Measurements from ENCODE around the gene SLCO1C1. TPM values are rescaled to one million over a fixed set of nuclear protein-coding genes. Genes with fewer than 3 reads are reported as not detected.
"Not testable (repeated sequence)": the region's sequence is repeated elsewhere in the genome, so short reads cannot be mapped to it uniquely, and the experiment has no call there.

SLCO1C1 gene
- total RNA-seq, 4 donors from 2014 or later: 0.79 to 5.2 (median 4.0) TPM; not detected in 1

DNA sequence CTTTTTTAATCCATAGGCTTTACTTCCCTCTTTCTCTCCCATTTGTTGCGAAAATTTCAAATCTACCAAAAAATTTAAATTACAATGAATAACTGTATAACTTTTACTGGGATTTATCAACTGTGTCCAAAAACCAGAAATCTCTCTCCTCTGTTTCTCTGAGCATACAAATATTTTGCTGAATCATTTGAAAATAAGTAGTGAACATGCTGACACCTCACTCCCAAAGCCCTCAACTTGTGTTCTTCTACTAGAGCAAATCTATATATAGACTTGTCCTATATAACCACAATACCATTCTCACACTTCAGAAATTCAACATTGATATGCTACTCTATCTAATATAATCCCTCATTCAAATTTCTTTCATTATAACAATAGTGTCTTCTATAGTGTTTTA is 53.1 kb downstream of the SLCO1C1 start:
- TF ChIP-seq, protein P1, sequence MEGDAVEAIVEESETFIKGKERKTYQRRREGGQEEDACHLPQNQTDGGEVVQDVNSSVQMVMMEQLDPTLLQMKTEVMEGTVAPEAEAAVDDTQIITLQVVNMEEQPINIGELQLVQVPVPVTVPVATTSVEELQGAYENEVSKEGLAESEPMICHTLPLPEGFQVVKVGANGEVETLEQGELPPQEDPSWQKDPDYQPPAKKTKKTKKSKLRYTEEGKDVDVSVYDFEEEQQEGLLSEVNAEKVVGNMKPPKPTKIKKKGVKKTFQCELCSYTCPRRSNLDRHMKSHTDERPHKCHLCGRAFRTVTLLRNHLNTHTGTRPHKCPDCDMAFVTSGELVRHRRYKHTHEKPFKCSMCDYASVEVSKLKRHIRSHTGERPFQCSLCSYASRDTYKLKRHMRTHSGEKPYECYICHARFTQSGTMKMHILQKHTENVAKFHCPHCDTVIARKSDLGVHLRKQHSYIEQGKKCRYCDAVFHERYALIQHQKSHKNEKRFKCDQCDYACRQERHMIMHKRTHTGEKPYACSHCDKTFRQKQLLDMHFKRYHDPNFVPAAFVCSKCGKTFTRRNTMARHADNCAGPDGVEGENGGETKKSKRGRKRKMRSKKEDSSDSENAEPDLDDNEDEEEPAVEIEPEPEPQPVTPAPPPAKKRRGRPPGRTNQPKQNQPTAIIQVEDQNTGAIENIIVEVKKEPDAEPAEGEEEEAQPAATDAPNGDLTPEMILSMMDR (IDR thresholded peaks at IDR 0.05): no peak
- no peak for TF ChIP-seq EP300 (IDR thresholded peaks at IDR 0.05; ENCODE audit: low read depth)
- TF ChIP-seq POLR2A (IDR thresholded peaks at IDR 0.05): no peak
- TF ChIP-seq POLR2AphosphoS5 (IDR thresholded peaks at IDR 0.05): no peak
- 88 to 90% methylated on average over 1 of the region's 1 CpG for WGBS, 2 donors (ENCODE audit: low coverage in 1 of 2)
- no peak for DNase-seq
- H3K27me3 ChIP-seq: no peaks in the 10 kb centered on the region
- no peaks in the 10 kb centered on the region for H3K36me3 ChIP-seq
- H3K27ac ChIP-seq: no peak overlapping the region
- in situ Hi-C loops (cut with MboI; ENCODE audit: low pct_ligation_motif_present in 1 of 4, low pct_unique_long_range_greater_than_20kb in 1 of 4, low sequenced_read_pairs in 3 of 4) (no loop called here), intact Hi-C loops (cut with DNase I; ENCODE audit: low total_unique reads) (no loop called here)
- H3K4me1 ChIP-seq: no peaks in the 10 kb centered on the region
- no peaks in the 10 kb centered on the region for H3K9me3 ChIP-seq
- H3K4me3 ChIP-seq: no peak overlapping the region

DNA sequence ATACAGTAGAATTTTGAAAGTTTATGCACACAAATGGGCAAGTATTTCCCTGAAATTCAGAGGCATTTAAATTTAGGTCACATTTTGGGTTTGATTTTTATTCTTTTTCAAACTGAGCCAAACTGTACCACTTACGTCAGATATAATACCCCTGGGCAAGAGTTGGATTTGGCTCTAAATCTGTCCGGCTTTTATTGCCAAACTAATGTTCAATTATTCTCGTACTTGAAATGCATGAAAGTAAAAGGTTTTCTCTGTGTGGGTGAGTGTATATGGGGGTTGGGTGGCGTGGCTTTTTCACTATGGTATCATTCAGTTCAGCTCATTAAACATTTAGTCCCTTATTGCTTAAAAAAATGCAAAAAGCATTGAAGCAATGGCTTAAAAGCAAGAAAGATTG is 55.9 kb downstream of the SLCO1C1 start:
- Histone ChIP-seq H3K4me3 (no peak overlapping the region), H3K27ac (no peak overlapping the region), H3K9me3 (no peaks in the 10 kb centered on the region), H3K4me1 (no peaks in the 10 kb centered on the region), H3K27me3 (no peaks in the 10 kb centered on the region), H3K36me3 (no peaks in the 10 kb centered on the region)
- TF ChIP-seq, protein P1 (IDR thresholded peaks at IDR 0.05): no peak
- TF ChIP-seq EP300 (IDR thresholded peaks at IDR 0.05; ENCODE audit: low read depth) (no peak), POLR2AphosphoS5 (IDR thresholded peaks at IDR 0.05) (no peak), POLR2A (IDR thresholded peaks at IDR 0.05) (no peak)
- in situ Hi-C loops (cut with MboI; ENCODE audit: low pct_ligation_motif_present in 1 of 4, low pct_unique_long_range_greater_than_20kb in 1 of 4, low sequenced_read_pairs in 3 of 4): no loop called here
- no peak for DNase-seq
- WGBS, 2 donors (ENCODE audit: low coverage in 1 of 2): 74 to 86% methylated on average over 4 of the region's 4 CpGs
- intact Hi-C loops (cut with DNase I; ENCODE audit: low total_unique reads): no loop called here

DNA sequence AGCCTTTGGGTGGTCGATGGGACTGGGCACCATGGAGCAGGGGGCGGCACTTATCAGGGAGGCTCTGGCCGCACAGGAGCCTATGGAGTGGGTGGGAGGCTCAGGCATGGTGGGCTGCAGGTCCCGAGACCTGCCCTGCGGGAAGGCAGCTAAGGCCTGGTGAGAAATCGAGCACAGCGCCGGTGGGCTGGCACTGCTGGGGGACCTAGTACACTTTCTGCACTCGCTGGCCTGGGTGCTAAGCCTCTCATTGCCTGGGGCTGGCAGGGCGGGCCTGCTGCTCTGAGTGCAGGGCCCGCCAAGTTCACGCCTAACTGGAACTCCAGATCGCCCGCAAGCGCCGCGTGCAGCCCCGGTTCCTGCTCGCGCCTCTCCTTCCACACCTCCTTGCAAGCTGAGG is 82.3 kb downstream of the SLCO1C1 start:
- no peak overlapping the region for H3K4me3 ChIP-seq
- H3K27me3 ChIP-seq: no peaks in the 10 kb centered on the region
- intact Hi-C loops (cut with DNase I; ENCODE audit: low total_unique reads) (no loop called here), in situ Hi-C loops (cut with MboI; ENCODE audit: low pct_ligation_motif_present in 1 of 4, low pct_unique_long_range_greater_than_20kb in 1 of 4, low sequenced_read_pairs in 3 of 4) (no loop called here)
- no peaks in the 10 kb centered on the region for H3K36me3 ChIP-seq
- TF ChIP-seq POLR2AphosphoS5 (IDR thresholded peaks at IDR 0.05) (no peak), EP300 (IDR thresholded peaks at IDR 0.05; ENCODE audit: low read depth) (no peak), POLR2A (IDR thresholded peaks at IDR 0.05) (no peak)
- TF ChIP-seq, protein P1 (IDR thresholded peaks at IDR 0.05): no peak
- H3K9me3 ChIP-seq: no peaks in the 10 kb centered on the region
- no peaks in the 10 kb centered on the region for H3K4me1 ChIP-seq
- no peak overlapping the region for H3K27ac ChIP-seq
- WGBS, 2 donors (ENCODE audit: low coverage in 1 of 2): 79% methylated on average over 20 of the region's 20 CpGs; no CpG with 5 or more reads in 1 of the 2 donors
- DNase-seq: no peak

DNA sequence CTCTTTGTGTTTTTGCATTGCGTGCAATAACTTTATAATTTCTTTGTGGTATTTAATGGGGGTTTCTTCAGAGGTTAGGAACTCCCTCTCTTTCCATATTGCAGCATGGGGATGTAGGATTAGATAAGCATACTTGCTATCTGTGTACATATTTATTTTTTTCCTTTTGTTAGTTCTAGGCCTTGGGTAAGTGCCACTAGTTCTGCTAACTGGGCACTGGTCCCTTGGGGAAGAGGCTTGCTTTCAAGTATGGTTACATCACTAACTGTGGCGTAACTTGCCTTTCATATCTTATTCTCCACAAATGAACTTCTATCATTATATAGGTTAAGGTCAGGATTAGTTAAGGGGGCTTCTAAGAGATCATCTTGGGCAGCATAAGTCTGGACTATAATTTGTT is 83.8 kb downstream of the SLCO1C1 start:
- Histone ChIP-seq H3K4me1 (no peaks in the 10 kb centered on the region), H3K27me3 (no peaks in the 10 kb centered on the region), H3K36me3 (no peaks in the 10 kb centered on the region), H3K9me3 (no peaks in the 10 kb centered on the region), H3K27ac (no peak overlapping the region), H3K4me3 (no peak overlapping the region)
- WGBS, 2 donors (ENCODE audit: low coverage in 1 of 2): 92 to 94% methylated on average over 1 to 2 of the region's 2 CpGs
- in situ Hi-C loops (cut with MboI; ENCODE audit: low pct_ligation_motif_present in 1 of 4, low pct_unique_long_range_greater_than_20kb in 1 of 4, low sequenced_read_pairs in 3 of 4) (no loop called here), intact Hi-C loops (cut with DNase I; ENCODE audit: low total_unique reads) (no loop called here)
- DNase-seq: no peak
- TF ChIP-seq, protein P1 (IDR thresholded peaks at IDR 0.05): no peak
- no peak for TF ChIP-seq POLR2A (IDR thresholded peaks at IDR 0.05)
- TF ChIP-seq POLR2AphosphoS5 (IDR thresholded peaks at IDR 0.05): no peak
- TF ChIP-seq EP300 (IDR thresholded peaks at IDR 0.05; ENCODE audit: low read depth): no peak

DNA sequence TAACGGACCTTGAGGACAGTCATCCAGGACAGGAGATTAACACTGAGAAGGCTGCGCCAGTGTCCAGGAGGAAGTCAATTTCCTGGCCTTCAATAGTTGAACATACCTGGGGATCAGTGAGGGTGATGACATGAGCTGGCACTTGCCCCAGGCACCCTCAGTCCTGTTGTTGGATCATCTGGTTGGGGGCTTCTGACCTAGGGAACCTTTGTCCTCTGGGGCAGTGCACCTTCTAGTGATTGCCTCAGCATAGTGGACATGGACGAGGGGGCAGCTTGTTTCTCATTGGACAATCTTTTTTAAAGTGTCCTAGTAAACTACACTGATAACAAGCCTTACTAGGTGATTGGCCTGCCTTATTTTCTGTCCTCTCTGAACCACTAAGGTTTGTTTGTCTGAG is 84.8 kb downstream of the SLCO1C1 start:
- H3K36me3 ChIP-seq; H3K27ac ChIP-seq; H3K4me1 ChIP-seq; DNase-seq; in situ Hi-C loops (cut with MboI; ENCODE audit: low pct_ligation_motif_present in 1 of 4, low pct_unique_long_range_greater_than_20kb in 1 of 4, low sequenced_read_pairs in 3 of 4); H3K27me3 ChIP-seq; intact Hi-C loops (cut with DNase I; ENCODE audit: low total_unique reads); H3K9me3 ChIP-seq; H3K4me3 ChIP-seq: not testable (repeated sequence)
- 76% methylated on average over 3 of the region's 3 CpGs; no CpG with 5 or more reads in 1 of the 2 donors for WGBS, 2 donors (ENCODE audit: low coverage in 1 of 2)

DNA sequence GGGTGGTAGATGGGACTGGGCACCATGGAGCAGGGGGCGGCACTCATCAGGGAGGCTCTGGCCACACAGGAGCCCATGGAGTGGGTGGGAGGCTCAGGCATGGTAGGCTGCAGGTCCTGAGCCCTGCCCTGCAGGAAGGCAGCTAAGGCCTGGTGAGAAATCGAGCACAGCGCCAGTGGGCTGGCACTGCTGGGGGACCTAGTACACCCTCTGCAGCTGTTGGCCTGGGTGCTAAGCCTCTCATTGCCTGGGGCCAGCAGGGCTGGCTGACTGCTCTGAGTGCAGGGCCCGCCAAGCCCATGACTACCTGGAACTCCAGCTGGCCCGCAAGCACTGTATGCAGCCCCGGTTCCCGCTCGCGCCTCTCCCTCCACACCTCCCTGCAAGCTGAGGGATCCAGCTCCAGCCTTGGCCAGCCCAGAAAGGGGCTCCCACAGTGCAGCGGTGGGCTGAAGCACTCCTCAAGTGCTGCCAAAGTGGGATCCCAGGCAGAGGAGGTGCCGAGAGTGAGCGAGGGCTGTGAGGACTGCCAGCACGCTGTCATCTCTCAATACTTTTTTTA is 88.7 kb downstream of the SLCO1C1 start:
- H3K9me3 ChIP-seq; H3K27me3 ChIP-seq; H3K36me3 ChIP-seq; H3K4me3 ChIP-seq; in situ Hi-C loops (cut with MboI; ENCODE audit: low pct_ligation_motif_present in 1 of 4, low pct_unique_long_range_greater_than_20kb in 1 of 4, low sequenced_read_pairs in 3 of 4); intact Hi-C loops (cut with DNase I; ENCODE audit: low total_unique reads); DNase-seq; H3K4me1 ChIP-seq; H3K27ac ChIP-seq: not testable (repeated sequence)
- WGBS, 2 donors (ENCODE audit: low coverage in 1 of 2): 96 to 100% methylated on average over 3 to 12 of the region's 13 CpGs
